ENCODE data around the gene ABHD2.
"Not testable (repeated sequence)": the region's sequence is repeated elsewhere in the genome, so short reads cannot be mapped to it uniquely, and the experiment has no call there.

ABHD2 gene

DNA sequence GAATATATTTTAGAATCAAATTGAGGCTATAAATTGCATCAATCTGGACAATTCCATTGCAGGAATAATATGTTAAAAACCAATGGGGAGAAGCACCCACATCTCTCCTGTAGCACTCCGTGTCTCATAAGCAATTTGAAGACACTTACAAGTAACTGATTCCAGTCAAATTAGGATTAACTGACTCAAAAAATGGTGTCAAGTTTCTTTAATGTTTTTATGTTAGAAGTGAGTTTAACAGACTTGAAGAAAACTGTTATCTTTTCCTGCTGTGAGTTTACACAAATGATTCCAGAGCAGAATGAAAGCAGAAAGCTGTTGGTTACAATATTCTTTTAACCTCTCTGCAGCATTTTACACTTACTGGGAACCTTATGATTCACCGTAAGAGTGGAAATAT is 109.9 kb downstream of the ABHD2 start:
- DNase-seq, result no peak

DNA sequence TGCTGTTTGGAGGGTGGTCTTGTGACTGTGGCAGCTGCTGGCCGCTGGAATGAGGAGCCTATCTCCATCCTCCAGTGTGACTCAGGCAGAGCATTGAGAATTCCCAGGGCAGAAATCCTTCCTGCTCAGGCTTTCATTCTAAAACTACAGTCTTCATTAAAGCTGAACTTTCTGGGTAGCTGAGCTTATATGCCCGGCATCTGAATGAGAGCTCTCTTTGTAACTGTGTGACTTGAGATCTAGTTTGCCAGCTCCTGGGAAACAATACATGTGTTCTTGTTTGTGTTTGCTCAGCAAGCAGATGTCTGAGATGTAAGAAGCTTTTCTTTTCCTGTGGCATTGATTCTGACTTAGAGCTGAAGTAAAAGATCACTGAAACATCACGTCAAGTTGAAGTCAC is 110.7 kb downstream of the ABHD2 start:
- no peak for DNase-seq

DNA sequence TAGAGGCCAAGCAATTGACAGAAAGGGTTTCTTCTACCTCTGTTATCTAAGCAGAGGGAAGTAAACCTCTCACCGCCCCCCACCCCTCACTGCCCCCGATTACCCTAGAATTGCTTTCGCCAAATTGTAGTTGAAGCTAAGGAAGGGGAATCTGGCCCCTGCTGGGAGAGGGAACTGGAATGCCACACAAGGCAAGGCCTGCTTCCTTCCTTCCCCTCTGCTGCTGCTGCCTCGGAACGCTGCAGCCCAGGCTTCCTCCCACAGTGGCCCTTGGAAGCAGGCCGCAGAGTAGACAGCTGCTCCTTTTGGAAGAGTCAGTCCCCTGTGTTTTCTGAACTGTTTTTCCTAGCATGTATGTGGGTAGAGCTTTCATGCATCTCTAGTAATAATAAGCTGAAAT is 111.5 kb downstream of the ABHD2 start:
- no peak for DNase-seq

DNA sequence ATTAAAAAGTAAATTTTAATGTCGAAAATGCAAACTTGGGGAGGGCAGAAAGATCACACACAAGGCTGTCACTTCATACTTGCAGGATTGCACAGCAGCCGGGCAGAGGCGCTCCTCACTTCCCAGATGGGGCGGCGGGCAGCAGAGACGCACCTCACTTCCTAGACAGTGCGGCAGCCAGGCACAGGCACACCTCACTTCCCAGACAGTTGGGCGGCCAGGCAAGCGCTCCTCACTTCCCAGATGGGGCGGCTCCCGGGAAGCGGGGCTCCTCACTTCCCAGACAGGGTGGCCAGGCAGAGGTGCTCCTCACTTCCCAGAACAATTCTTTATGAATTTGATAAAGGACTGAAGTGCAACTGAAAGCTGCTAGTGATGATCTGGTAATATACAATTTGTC is 111.9 kb downstream of the ABHD2 start:
- DNase-seq, result no peak

DNA sequence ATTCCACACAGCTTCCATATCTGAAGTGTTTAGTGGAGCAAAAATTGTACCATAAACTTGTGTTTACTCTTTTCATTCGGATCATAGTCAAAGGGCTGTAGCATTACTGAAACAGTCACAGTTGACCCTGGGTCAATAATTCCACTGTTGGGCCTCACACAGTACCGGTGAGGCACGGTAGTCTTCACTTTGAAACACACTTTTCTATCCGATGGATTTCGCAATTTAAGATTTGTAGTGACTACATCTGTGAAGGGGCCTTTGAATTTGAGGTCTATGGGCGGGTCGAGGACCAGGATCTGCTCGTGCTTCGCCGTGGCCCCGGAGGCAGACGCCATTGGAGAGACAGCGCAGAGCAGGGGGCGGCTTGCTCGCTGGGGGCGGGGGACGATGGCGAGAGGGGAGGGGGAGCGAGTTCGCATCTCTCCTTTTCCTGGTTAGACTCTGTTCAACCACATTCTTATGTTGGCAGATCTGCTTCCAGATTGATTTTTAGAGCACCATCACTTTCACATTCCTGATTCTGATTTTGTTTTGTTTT is 113.3 kb downstream of the ABHD2 start:
- DNase-seq, result no peak

DNA sequence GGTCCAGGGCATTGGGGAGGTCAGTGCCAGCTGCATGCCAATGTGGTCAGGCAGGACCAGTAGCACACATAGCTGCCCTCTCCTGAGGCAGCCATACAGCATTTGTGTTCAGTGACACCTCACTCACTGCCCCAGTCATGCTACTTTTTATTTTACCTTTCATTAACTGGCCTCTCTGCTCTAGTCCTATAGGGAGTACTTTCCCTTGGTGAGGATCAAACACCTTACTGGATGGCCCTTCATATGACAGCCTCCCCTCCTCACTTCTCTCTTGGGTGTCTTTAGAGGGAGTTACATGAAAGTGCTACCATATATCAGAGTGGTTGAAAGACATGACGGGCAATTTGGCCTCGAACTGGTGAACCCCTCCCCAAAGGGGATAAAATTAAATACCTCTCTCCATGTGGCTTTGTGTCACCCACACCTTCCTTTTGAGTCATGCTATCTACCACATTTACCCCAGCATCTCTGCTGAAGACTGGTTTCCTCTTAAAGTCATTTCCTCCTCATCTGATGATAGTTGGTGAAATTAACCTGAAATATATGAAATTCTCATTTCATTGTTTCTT is 115.5 kb downstream of the ABHD2 start:
- DNase-seq, result no peak

DNA sequence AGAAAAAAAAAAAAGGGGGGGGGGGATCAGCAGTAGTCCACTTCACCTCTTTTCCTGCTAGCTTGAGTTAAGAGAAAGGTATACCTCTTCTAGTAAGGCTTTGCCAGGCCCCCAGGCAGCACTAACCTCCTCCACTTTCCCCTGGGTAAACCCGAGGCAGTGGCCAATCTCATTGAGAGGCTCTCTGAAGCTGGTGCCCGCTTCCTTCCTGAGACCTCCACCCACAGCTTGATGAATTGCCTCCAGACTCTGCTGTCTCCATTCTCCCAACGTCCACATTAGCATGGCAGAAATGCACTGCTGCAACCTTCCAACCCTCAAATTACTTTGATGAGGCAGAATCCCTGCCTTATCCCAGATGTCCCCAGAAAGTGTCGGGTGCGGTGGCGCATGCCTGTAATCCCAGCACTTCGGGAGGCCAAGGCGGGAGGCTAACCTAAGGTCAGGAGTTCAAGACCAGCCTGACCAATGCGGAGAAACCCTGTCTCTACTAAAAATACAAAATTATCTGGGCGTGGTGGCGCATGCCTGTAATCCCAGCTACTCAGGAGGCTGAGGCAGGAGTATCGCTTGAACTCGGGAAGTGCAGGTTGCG is 117.8 kb downstream of the ABHD2 start:
- no peak for DNase-seq

DNA sequence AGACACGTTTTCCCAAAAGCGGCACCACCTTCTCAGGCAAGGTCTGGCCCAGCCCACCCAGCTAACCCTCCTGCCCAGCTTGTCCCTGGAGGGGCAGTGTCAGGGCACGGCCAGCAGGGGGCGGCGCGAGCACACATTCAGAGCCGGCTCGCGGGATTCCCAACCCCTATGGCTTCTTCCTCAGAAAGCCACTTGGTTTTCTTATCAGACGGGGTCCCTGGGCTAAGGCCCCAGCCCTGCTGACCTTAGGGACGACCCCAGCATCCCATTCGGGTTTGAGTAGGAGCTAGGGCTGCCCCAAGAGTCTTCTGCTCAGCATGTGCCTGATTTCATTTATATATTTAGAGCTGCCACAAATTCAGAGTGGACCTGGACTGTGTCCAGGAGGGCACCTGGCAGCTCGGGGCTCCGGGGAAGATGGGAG is 118.7 kb downstream of the ABHD2 start:
- DNase-seq, result peak; percentile 70 to 73

DNA sequence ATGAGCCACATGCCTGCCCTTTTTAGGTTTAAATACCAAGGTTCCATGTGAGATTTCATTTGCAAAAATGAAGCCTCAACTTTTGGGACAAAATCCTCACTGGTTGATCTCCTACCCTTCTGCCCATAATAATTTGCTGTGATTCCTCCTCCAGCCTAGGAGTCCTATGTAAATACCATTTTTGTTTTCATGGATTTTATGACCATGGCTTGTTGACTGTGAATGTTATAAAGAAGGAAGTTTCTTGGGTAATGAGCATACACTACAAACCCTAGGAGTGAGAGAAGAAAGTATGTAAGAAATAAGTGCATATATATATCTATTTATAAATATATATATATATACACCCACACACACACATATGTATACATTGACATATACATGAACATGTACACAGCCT is 120.0 kb downstream of the ABHD2 start:
- DNase-seq, result no peak

DNA sequence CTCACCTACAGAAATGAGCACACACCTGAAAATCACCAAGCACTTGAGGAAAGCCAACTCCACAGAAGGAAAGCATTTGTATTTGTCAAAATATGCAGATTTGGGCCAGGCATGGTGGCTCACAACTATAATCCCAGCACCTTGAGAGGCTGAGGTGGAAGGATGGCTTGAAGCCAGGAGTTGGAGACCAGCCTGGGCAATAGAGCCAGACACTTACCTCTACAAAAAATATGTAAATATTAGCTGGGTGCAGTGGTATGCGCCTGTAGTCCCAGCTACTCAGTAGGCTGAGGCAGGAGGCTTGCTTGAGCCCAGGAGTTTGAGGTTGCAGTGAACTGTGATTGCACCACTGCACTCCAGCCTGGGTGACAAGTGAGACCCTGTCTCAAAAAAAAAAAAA is 120.8 kb downstream of the ABHD2 start:
- no peak for DNase-seq

DNA sequence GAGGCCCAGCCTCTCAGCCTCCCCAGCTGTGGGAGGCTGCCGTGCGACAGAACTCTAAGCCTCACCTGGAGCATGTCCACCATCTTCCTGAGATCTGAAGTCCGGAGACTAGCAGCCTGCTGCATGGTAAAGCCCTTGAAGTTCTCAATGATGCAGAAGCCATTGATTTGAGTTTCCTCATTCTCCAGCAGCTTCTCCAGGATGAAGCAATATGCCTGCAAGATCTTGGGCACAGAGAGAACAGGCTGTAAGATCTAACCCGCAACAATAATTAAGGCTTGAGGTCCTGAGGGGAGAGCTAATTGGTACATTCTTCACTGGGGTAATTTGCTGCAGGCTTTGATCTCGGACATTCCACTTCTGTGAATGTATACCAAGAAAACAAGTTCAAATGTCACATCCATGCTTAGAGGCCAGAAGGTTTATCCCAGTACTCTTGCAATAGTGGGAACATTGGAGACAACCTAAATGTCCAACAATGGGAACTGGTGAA is 123.5 kb downstream of the ABHD2 start:
- DNase-seq, result no peak

DNA sequence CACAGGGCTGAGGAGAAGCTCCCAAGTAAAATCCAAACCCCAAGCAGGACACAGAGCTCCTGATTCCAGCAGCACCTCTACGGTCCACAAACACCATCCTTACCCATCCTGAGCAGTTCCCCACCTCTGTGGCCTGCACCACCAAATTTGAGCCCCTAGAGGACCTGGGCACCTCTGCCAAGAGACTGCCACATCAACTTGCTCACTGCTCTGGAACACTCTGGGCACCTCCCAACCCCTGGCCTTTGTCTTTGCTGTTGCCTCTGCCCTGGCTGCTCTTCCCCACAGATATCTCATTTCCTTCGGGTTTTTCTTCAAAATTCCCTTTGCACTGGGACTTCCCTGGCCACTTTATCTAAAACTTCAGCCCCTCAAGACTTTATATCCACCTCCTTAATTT is 127.4 kb downstream of the ABHD2 start:
- no peak for DNase-seq

DNA sequence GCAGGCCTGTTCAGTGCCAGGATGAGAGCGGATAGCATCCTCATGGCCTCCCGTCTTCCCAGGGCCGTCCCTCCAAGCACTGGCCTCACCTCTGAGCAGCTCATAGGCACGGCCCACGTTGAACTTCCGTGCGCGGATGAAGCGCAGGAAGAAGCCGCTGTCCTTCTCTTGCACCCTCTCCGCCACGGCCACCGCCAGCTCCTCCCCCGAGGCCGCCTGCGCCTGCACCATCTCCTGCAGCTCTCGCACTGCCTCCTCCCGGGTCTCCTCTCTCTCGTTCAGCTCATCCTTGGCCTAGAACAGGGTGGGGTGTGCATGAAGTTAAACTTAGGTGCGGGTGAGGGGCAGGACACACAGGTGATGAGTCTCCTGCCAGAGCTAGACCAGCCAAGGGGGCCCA is 128.8 kb downstream of the ABHD2 start:
- no peak for DNase-seq

DNA sequence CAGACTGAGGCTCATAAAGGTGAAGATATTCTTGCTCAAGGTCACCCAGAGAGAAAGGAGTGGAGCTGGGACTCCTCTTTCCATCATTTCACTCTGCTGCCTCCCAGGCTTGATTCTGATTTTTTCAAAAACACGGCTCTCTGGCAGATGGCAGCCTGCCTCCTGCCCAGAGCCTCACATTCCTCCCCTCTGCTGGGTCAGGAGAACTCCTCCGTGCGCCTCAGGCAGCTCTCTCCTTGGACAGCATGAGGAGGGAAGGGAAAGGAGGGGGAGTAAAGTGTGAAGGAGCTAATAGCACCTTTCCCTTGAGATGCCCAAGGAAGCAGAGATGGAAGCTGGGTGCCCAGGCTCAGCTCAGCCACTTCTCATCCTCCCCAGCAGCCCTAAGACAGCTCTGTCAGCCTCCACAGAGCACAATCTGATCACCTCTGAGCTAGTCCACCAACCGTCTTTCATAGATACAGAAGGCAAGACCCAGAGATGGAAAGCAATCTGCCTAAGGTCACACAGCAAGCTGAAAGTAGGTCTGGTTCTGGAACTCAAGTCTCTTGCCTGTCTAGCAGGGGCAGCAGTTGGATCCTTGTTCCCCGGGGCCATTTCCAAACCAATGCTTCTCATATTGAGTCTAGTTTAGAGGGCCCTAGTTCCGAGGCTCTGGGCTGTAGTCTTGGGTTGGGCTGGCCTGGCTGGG is 129.6 kb downstream of the ABHD2 start:
- DNase-seq, result no peak

DNA sequence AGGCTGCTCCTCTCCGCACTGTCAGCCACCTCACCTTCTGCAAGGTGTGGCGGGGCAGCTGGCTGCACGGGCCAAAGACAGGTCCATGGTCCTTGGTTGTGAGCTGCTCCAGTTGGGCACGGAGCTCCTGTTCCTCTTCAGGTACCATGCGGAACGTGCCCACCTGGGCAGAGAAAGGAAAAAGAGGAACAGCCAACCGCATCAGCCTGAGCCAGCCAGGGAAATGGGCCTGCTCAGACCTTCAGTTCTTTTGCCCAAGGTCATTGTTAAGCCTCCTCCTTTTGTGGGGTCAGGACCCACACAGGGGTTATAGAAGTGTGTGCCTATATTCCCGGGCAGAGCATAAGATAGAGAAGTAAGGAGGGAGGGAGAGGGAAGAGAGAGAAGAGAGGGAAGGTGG is 130.3 kb downstream of the ABHD2 start:
- DNase-seq, result no peak

DNA sequence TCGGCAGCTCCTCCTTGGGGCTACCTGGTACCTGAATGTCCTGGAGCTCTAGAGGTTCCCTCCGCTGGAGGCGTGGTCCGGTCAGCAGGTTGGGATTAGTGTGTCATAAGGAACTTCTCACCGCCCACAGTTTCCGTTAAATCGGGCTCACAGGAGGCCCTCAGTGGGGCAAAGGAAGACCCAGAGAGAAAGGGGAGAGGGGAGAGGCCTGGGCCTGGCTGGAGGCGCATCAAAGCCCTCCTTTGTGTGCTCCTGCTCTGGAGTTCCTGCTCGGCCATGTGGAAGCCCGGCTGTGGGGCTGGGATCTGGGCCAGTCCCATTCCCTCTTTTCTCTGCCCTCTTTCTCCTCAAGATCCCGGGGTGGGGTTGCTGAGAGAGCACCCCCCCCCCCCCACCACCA is 133.3 kb downstream of the ABHD2 start, which contains the start of gene RLBP1:
TSS of gene RLBP1 (minus strand) at position 37 of the 400 bp plus-strand sequence. CDS start 2,604 bp downstream, outside the sequence.
- no peak for DNase-seq

DNA sequence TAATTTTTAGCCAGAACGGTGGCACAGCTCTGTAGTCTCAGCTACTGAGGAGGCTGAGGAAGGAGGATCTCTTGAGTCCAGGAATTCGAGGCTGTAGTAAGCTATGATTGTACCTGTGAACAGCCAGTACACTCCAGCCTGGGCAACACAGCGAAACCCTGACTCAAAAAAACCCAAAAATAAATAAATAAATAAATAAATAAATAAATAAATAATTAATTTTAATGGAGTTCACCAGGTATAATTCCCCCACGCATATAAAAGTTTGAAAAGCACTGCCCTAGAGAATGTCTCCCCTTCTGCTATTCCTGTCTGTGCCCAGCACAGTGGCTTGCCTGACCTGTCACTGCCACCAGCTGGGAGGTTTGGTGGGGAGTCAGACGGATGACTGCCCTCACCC is 137.3 kb downstream of the ABHD2 start:
- no peak for DNase-seq

DNA sequence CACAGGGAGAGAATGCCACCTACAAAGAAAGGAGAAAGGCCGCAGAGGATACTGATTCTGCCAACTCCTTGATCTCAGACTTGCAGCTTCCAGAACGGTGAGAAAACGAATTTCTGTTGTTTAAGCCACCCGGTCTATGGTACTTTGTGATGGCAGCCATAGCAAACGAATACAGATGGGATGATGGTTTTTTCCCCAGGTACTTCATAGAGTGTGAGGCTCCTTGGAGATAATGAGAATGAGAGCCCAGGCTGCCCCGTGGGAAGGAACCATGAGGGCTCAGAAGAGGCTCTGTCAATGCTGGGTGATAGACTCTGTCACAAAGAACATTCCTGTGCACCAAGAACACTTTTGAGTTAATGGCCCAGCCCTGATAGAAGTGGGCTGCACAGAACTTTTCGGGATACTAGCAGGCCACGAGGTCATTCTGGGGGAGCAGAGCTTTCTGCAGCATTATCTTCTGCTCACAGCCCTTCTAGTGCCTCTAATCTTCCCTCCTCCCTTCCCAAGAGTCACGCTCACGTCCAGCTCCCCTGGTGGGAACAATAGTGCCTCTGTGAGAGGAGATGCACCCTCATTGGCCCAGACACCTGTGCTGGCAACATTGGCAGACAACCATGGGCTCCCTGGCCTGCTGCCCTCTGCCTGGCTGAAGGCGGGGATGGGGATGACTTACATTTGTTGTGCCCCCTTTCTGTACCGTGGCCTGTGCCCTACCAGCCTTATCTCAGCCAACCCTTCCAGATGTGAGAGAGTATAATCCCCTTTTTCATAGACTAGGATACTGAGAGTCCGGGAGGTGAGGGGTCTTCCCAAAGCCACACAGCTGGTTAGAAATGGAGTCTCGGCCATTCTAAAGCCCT is 138.3 kb downstream of the ABHD2 start:
- DNase-seq, result no peak

DNA sequence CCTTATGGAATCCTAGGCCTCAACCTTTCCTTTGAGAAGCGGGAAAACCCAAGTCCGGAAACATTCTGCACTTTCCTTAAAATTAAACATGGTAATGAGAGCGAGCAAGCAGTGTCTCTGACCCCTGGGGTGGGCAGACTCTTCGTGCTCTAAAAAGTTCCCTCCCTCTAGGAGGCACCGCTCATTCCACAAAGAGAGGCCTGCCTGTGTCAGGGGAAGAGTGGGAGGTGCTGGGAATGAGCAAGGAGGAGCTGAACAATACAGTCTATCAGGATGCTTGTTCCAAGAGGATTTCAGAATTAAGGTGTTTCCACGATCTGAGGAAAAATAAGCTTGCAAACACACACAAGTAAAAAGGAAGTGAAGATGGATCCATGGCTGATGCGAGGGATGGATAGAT is 139.2 kb downstream of the ABHD2 start:
- DNase-seq, result no peak

DNA sequence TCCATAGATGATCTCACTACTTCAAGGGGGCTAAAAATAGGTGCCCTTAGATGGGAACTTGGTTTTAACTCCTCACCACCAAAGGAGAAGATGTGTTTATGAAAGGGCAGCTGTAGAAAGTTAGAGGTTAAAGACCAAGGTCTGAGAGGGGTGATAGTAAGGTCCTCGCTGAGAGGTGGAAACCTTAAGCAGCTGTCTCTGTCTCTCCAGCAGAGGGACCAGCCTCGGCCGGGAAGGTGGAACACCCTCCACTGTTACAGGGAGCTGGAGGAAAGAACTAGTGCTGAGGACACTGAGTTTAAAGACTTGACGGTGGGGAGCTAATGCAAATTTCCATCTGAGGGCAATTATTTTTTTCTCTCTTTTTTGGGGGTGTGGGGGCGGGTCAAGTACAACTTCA is 142.0 kb downstream of the ABHD2 start:
- DNase-seq, result no peak

DNA sequence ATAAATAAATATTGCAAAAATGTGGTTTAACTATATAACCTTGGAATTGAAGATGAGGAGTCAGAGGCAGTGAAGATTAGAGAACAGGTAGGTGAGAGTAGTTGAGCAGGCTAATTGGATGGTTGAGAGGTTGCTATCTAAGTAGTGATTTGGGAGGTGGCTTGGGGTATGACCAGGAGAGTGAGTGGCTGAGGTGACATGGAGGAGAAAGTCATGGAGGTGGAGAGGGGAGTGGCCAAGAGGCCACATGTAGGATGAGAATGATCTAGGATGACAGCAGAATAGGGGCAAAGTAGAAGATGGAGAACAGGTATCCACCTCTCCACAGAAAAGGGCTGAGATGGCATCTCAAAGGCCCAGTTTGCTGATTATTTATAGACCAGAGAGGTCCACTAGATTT is 143.6 kb downstream of the ABHD2 start:
- DNase-seq, result no peak

DNA sequence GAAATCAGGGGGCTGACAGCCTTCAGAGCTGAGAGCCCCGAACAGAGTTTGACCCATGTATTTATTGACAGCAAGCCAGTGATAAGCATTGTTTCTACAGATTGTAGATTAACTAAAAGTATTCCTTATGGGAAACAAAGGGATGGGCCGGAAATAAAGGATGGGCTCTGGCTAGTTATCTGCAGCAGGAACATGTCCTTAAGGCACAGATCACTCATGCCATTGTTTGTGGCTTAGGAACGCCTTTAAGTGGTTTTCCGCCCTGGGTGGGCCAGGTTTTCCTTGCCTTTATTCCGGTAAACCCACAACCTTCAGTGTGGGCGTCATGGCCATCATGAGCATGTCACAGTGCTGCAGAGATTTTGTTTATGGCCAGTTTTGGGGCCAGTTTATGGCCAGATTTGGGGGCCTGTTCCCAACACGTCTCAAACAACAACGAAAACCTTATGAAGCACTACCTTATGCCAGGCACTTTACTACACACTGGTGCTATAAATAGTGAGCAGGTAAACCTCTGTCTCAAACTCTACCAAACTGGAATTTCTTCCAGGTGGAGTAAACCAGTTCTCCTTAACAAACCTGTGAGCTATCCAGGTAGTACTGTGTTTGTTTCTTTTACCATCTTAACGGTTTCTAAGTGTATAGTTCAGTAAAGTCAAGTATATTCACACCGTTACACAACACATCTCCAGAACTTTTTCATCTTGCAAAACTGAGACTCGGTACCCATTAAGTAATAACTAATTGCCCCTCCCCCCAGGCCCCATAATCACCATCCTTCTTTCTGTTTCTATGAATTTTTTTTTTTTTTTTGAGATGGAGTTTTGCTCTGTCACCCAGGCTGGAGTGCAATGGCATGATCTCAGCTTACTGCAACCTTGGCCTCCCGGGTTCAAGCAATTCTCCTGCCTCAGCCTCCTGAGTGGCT is 151.9 kb downstream of the ABHD2 start:
- not testable (repeated sequence) for DNase-seq
